HG02973 (cell line): Measurements from ENCODE around the gene NOP10.

Experiments used
- ATAC-seq: cut with Tn5 transposase; IDR thresholded peaks from one replicate; pipeline ENCODE4 v1.9.1; 2021; ENCODE audit warnings: moderate library complexity; ENCODE audit not compliant: unreplicated experiment

The NOP10 gene

DNA sequence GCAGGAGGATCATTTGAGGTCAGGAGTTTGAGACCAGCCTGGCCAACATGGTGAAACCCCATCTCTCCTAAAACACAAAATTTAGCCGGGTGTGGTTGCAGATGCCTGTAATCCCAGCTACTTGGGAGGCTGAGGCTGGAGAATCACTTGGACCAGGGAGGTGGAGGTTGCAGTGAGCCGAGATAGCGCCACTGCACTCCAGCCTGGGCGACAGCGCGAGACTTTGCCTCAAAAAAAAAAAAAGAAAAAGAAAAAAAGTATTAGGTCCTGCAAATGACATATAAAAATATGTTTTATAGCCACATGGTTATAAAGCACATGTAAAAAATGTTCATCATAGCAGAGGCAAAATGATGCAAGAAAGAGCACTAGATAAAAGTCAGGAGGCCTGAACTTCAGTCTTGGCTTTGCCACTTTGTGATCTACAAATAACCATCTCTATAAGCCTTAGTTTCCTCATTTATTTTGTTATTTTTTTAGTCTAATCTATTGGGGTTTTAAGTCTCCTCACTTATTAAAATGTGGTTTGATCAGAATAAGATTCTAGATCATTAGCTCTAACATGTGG is 10.3 kb downstream of the NOP10 start:
- no peak for ATAC-seq

DNA sequence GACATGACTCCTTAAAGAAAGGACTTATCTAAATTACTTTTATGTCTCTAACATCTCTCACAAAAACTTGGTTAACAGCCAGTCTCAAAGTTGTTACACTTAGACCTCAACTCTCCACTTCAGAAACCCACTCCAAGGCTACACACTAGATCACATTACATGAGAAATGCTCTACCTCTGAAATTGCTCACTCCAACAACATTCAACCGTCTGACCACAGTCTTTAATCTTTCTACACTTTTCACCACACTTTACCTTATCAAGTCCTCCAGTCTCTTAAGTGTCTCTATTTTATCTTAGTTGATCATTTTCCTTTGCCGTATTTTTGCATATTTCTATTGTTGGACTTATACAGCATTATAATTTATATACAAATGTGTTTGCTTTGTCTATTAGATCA is 11.1 kb downstream of the NOP10 start:
- no peak for ATAC-seq

DNA sequence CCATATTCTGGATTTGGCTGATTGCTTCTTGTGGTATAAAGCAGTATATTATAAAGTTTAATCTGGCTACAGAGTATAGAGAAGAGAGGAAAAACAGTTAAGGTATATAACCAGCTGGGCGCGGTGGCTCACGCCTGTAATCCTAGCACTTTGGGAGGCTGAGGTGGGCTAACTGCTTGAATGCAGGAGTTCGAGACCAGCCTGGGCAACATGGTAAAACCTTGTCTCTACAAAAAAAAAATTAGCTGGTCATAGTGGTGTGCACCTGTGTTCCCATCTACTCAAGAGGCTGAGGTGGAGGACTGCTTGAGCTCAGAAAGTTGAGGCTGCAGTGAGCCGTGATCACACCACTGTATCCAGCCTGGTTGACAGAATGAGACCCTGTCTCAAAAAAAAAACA is 12.7 kb downstream of the NOP10 start:
- ATAC-seq: no peak

DNA sequence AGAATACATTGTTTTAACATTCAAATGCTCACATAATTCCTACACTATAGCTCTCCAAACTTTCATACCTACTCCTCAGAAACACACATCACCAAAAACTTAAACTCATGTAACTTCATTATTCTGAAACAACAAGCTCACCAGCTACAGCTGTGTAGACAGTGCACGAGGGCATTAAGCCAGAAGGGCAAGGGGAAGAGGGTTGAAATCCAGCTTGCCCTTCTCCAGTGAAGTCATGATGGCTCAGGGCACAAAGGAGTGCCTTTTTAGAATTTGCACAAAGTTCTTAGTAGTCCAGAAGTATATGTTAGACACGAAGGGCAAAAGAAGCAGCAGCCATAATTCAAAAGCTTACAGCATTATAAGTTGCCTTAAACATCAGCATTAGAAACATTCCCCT is 13.9 kb downstream of the NOP10 start:
- ATAC-seq: no peak

DNA sequence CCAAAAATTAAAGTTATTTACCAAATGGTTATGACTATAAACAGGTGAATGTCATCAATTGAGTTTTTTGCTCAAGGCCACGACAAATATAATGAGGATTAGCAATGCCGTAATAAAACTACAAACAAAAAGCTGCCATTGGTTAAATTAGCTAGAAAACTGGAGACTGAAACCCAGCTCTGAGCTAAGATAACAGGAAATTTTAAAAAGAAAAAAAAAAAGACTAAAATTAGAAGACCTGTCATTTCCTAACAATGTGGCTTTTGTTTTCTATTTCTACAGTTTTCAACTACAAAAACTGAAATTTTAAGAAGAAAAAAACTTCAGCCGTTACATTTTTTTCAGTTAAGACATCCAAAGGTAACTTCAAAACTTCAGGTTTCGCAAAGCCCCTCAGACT is 15.0 kb downstream of the NOP10 start:
- no peak for ATAC-seq

DNA sequence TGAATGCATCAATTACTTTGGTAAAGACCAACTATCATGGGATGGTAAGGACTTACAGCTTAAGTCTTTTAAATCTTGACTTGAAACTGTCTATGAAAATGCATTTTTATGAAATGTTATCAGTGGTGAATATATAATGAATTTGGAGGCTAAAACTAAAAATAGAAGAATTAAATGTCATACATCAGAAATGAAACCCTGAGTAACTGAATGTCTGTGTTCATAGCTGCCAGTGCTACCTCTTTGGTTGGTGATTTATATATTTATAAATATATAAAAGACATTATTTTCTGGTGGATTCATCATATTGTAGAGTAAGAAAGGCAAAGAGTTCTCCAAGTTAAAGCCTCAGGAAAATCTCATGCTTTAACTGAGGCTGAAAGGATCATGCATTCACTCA is 17.6 kb downstream of the NOP10 start:
- ATAC-seq: no peak

DNA sequence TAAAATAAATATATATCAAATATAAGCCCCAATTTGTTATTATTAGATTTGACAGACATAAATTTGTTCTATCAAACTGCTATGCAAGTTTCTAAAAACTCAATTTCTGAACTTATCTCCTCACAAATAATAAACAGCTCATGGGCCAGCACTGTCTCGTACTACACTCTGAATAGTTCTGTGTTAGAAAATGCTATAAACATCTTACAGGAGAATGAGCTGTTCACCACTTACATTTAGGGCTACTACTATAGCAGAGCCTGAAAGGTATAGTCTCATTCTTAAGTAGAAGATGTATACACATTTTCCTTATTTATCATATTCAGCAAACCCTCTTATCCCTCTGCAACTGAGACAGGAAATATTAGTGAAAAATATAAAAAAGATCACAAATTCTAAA is 18.0 kb downstream of the NOP10 start:
- ATAC-seq: no peak

DNA sequence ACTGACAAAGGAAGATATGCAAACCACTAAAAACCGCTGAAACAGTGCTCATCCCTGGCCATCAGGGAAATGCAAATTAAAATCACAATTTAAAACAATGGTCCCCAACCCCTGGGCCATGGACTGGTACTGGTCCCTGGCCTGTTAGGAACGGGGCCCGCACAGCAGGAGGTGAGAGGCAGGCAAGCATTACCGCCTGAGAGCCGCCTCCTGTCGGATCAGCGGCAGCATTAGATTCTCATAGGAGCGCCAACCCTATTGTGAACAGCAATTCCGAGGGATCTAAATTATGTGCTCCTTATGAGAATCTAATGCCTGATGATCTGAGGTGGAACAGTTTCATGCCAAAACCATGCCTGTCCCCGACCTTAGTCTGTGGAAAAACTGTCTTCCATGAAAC is 19.7 kb downstream of the NOP10 start:
- ATAC-seq: no peak

DNA sequence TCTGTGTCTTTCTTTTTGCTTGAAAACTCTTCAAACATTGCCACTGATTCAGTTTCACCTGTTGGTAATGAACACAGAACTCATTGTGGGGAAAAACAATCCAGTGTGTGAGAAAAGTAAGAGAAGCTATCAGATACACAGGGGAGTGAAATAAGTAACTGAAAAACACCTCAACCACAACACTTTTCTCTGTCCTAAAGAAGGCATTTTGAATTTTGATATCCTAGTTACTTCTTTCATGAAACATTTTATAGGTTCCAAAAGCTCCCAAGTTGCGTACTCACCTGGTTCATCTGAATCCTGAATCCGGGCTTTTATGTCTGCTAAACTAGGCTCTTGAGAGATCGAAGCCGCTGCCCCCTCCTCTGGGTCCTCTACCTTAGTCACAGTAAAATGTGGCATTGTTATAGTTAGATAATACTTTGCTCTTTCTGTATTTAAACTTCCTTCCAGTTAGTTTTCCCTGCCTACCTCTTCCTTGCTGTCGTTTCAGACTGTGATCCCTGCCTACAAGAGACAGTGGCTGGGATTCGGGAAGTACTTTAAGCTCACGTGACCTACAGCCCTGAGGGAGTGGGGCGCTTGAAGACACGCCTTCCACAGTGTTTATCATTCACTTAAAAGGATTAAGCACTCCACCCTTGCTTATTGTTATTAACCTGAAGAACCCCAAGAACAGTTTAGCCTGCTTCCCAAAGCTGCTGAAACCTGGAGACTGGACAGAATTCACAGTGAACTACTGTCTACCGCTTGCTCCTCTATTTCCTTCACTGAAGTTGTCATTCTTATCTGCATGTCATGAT is 24.5 kb downstream of the NOP10 start:
- peak; percentile 52 for ATAC-seq

DNA sequence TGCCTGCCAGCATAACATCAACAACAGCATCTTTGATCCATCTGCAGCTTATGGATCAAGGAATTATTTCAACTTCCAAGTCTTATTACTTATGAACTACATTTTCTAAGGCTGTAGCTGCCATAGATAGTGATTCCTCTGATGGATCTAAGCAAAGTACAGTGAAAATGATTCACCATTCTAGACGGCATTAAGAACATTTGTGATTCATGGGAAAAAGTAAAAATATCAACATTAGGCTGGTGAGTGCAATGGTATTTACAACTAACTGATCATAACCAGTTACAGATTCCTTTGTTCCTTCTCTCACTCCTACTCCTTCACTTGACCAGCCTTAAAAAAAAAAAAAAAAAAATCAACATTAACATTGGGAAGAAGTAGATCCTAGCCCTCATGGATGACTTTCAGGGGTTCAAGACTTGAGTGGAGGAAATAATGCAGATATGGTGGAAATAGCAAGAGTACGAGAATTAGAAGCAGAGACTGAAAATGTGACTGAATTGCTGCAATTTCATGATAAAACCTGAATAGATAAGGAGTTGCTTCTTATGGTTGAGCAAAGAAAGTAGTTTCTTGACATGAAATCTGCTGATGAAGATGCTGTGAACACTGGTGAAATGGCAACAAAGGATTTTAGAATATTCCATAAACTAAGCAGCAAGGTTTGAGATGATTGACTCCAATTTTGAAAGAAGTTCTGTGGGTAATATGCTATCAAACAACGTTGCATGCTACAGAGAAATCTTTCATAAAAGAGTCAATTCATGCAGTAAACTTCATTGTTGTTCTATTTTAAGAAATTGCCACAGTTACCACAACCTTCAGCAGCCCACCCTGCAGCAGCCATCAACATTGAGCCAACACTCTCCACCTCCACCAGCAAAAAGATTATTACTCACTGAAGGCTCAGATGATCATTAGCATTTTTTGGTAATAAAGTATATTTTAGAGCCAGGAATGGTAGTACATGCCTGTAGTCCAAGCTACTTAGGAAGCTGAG is 28.1 kb downstream of the NOP10 start:
- no peak for ATAC-seq

DNA sequence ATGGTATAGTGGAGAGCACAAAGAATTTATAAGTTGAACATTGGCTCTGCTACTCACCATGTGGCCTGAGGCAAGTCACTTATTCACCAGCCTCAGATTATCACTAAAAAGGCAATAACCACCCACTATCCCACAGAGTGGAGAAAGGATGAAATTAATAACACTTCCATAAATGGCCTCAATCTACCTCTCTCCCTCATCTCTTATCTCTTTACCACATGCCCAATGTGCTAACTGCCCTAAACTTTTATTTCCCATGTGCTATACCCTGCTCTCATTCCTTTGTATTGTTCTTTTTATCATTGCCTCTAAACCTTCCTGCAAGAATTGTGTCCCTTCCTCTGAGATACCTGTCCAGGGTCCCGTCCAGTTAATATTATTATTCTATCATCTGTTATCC is 31.4 kb downstream of the NOP10 start:
- ATAC-seq: no peak

DNA sequence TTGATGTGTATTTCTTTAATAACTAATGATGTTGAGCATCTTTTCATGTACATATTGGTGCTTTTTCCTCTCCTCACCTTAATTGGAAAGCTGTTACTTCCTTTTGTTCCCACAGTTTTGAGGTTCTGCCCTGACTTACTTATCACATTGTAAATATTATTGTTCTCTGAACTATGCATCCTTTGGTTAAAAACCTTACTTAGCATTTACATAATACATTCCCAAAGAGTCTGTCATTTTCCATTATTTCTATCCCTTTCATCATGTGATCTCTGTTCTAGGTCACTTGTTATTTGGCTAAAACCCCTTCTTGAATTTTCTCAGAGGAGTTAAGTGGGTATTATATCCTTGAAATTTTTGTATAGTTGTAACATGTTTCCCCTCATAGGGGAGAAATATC is 38.3 kb downstream of the NOP10 start:
- no peak for ATAC-seq

DNA sequence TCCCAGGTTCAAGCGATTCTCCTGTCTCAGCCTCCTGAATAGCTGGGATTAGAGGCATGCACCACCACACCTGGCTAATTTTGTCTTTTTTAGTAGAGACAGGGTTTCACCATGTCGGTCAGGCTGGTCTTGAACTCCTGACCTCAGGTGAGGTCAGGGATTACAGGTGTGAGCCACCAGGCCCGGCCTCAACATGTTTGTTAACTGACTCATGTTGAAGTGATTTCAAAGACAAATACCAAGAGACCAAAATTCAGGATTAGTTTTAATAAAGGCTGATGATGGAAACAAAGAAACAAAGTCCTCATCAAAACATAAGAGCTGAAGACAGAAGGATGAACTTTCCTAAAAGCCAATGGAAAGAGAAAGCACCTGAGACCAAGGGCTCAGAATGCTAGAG is 41.9 kb downstream of the NOP10 start:
- no peak for ATAC-seq

DNA sequence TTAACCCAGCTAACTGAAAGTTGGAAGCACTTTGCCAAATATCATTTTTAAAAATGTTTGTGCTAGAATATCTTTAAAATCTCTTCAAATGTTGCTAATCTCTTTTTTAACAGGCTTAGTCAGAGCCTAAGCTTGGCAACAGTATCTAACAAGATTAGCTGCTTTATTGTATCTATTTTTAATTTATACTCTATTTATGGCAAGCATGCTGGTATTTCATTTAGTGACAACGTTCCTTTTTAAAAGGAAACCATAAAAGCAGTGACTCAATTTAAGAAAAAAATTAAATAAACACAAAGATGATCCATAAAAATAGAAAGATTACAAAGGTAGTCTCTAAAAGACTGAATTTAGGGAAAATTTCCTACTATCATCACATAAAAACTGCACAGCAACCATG is 45.9 kb downstream of the NOP10 start:
- no peak for ATAC-seq

DNA sequence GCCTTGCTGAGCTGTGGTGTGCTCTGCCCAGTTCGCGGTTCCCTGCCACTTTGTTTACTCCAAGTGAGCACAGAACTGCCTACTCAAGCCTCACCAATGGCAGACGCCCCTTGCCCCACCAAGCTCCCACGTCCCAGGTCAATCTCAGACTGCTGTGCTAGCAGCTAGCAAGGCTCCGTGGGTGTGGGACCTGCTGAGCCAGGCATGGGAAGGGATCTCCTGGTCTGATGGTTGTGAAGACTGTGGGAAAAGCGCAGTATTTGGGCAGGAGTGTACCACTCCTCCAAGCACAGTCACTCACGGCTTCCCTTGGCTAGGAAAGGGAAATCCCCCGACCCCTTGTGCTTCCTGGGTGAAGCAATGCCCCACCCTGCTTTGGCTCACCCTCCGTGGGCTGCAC is 50.3 kb downstream of the NOP10 start:
- ATAC-seq: no peak
